Right renal cortex interstitium (tissue), 3 donors: ENCODE data around the gene CENPO. TPM values are rescaled to one million over a fixed set of nuclear protein-coding genes. Genes with fewer than 3 reads are reported as not detected.

Experiments used
- DNase-seq, 3 donors: peaks; one replicate each; pipeline ENCODE4 v3.0.0-alpha.2; 2013; ENCODE audit warnings: low read depth in 3 of 3, low spot score in 2 of 3
- polyA plus RNA-seq, 3 donors: library from polyadenylated mRNA; unstranded; fragments of 120-200 nt; gene quantifications; one replicate each; pipeline ENCODE4 v1.2.1, GENCODE V29; 2013; ENCODE audit not compliant: insufficient read length in 3 of 3

CENPO gene, protein sequence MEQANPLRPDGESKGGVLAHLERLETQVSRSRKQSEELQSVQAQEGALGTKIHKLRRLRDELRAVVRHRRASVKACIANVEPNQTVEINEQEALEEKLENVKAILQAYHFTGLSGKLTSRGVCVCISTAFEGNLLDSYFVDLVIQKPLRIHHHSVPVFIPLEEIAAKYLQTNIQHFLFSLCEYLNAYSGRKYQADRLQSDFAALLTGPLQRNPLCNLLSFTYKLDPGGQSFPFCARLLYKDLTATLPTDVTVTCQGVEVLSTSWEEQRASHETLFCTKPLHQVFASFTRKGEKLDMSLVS
- 10 to 100 TPM; 19.9 to 21.6 (median 20.7) TPM for polyA plus RNA-seq

DNA sequence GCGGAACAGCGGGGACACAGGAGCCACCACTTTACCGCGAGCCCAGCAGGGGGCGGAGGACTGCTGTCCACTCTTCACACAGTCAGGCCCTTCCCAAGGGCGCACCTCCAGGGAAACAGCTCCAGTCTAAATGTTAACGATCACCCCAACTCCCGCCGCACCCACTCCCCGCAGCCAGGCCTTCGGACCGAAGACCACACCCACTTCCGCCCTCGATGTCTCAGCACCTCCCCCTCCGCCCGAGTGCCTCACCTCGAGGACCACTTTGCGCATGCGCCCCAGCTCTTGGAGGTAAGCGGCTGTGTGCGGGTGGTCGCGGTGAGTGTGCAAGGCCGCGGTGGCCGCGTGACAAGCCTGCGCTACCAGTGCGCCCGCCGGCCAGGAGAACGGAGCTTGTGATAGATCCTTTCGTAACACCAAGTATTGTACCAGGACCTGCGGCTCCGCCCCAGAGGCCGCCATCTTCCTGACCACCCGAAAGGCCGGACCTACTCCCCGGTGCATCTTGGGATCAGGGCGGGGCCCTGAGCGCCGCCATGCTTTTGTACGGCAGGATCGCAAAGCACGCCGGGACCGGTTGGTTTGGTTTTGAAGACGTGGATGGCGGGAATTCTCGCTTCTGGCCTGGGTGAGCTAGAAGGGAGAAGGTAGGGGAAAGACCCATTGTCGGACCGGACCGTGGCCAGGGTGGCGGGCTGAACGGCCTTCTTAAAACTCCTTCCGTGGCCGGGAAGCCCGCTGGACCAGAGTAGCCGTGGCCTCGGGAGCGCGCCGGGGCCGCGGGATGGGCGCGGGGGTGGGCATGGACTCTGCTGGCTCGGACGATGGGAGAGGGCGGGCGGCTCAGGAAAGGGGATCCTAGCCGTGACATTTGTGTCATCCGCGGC is at the start of gene CENPO, which contains the start of gene PTRHD1:
CENPO (plus strand) TSS at position 552 of the 887 bp plus-strand sequence. CDS start 495 bp downstream, outside the sequence.
PTRHD1 (minus strand) TSS at position 518 of the 887 bp plus-strand sequence; CDS start at position 504, 14 bp downstream.
- DNase-seq: peak; percentile 94 to 95 (median 95)

DNA sequence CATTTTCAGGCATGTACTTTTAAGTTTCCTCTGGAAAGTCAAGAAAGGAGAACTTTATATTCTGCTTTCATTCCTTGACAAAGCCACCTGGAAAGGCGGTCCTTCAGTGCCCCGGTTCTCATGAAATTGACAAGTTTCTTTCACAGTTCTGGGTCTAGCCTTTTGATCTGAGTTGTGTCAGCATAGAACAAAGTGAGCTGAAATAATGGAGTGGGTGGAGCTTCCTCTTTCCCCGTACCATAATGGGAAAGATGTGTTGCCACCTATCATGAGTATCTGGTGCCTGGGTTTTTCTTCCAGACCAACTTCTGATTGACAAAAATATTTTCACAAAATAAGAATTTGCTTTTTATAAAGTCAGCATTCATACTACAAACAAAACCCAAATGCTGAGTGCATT is 49.3 kb upstream of the CENPO start:
- no peak for DNase-seq

DNA sequence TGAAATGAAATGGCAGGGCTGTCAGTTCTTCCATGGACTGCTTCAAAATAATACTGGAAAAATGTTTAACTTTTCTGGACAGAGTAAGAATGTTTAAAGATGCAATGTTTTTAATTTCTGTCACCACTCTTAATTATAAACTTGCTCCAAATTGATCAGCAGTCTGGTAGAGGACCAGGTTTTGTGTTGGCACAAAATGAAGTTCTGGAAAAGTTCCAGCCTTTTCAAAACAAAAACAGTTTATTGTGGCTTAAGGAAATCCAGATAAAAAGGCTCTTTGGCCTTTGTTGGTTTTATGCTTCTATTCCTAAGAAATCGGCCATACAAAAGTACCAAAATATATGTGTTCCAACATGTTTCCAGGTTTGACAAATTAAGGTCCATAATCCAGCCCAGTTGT is 48.9 kb upstream of the CENPO start:
- no peak for DNase-seq

DNA sequence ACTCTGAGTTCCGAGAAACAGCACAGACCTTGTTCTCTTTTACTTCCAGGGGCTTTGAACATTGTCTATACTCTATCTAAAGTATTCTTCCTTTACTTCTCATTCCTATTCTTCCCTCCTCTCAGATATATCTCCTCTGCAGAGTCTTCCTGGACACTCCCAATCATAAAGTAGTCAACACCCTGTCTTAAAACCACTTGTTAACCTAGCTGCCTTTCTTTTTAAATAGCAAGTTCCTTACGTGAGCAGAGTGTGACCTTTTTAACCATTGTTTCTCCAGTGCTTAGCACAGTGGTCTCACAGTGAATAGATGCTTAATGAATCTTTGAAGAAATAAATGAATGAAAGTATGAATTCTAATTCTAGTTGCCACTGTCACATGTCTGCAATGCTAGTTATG is 47.4 kb upstream of the CENPO start:
- DNase-seq: no peak

DNA sequence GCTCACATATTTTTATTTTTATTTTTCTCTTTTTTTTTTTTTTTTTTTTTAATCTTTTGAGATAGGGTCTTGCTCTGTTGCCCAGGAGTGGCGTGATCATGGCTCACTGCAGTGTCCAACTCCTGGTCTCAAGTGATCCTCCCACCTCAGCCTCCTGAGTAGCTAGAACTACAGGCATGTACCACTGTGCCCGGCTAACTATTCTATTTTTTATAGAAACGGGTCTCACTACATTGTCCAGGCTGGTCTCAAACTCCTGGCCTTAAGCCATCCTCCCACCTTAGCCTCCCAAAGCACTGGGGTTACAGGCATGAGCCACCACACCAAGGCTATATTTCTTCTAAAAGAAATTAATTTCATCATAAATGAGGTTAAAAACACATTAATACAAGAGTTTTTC is 45.9 kb upstream of the CENPO start:
- DNase-seq: no peak

DNA sequence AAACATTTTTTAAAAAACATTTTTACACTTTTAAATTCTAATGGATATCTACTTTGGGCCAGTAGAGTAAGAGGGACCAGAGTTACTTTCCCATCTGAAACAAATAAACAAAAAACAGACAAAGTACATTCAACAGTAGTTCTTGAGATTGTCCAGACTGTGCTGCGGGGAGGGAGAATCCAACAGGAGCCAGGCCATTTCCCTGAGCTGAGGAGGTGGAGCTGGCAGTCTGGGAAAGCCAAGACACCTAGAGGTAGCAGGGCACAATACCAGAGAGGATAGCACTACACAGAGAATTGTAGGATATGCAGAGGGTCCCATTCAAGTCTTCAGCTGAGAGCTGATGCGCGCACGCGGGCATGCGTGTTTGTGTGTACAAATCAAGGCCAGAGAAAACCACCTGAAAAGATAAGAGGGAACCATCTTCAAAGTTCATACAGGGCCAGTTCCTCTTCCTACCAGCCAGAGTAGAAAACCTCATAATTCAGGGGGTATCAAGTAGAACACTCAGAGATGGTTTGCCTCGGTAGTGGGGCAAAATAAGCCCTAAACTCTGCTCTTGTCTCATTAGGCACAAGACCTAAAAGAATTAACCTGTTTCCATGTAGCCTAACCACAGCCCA is 44.0 kb upstream of the CENPO start:
- no peak for DNase-seq

DNA sequence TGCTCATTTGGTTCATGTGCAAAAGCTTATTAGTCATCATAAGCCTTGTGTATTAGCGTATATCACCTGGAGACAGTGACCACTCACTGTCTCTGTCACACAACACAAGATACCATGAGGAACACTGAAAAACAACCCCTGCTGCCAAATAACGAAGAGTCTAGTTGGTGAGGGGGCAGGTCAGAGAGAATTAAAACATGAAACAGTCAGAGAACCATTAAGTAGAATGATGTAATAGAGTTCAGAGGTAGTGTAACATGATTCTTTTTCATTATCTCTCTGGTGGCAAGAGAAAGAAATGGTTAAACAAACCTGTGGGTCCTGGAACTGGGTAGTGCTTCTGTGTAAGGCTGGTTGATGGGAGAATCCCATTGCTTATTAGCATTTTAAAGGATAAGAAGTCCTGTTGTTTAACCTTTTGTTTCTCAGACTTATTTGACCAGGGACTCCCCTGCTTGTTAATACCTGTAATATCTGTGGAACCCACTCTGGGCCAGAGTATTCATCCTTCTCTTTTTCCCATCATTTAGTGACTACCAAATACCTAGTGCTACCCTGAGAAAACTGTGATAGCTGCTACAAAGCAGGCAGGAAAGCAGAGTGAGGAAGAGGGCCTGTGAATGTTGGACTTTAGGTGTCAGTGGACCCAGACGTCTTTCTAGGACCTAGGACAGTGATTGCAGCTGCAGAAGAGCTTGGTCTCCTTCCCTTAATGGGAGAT is 38.1 kb upstream of the CENPO start:
- DNase-seq: no peak

DNA sequence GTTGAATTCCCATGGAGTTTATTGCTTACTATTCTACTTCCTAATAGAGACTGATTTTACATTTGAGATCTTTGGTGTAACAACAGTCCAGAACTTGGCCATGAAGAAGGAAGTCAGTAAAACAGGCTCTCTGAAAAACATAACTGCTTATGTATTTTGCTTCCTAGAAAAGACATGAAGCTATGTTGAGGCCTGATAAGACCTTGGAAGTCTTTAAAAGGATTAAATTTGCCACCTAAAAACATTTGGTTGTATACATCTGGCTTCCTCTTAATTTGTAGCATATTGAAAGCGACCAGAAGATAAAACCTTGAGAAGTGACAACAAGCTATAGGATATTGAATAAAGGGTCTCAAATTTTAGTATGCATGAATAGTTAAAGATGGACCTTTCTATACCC is 36.4 kb upstream of the CENPO start:
- no peak for DNase-seq

DNA sequence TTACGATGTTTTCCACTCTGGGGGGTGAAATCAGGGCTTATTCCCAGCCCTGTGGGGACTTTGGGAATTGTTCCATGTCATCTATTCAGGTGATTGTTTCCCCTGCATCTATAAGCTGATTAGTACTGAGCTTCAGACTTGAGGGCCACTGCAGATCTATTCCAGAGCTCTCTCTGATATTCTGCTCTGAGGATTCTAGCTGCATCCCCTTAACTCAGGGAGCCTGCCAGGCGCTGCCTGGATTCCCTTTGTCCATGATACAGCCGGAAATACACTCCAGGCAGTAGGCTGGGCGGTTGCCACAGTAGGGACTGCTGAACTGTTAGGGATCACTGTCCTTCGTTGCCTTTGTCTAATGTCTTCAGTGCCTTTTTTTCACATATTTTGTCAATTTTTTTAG is 31.4 kb upstream of the CENPO start:
- DNase-seq: no peak

DNA sequence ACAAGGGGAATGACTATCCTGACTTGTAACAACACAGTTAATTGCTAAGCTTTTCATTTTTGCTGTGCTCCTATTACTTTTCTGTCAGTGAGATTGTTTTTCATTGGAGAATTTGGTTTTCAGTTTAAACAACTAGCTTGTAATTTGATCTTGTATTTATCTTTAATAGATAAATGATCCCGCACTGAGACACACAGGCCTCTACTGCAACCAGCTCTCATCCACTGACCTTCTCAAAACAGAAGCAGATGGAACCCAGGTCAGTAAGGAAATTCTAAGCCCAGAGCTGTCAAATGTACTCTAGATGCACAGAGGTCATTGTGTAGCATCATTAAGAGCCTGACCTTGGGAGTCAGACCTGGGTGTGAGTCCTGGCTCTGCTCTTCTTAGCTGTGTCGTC is 30.7 kb upstream of the CENPO start:
- DNase-seq: no peak

DNA sequence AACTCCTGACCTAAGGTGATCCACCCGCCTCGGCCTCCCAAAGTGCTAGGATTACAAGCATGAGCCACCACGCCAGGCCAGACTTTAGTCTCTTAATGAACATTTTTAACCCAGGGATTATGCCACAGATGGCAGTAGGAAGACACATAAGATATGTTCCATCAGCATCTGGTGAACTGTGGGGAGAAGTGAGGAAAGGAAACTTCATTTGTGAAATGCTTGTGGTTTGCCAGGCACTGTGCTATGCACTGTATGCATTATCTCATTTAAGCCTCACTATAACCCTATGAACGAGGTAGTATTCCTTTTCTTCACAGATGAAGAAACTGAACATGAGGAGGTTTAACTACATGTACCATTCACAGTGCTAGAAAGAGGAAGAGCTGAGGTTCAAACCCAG is 29.4 kb upstream of the CENPO start:
- DNase-seq: no peak

DNA sequence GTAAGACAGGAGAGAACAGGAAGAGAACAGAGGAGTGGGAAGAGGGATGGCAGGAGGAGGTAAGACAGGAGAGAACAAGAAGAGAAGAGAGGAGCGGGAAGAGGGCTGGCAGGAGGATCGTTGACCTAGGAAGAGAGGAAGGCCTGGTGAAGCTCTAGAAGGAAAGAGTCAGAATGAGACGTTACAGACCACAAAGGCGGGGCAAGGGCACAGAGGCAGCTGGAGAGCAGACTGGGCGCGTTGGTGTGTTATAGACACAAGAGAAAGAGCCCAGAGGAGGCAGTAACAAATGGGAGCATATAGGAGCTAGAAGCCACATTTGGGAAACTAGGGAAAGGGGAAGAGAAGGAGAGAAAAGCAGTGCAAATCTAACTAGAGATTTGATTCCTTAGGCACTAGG is 26.6 kb upstream of the CENPO start:
- DNase-seq: no peak

DNA sequence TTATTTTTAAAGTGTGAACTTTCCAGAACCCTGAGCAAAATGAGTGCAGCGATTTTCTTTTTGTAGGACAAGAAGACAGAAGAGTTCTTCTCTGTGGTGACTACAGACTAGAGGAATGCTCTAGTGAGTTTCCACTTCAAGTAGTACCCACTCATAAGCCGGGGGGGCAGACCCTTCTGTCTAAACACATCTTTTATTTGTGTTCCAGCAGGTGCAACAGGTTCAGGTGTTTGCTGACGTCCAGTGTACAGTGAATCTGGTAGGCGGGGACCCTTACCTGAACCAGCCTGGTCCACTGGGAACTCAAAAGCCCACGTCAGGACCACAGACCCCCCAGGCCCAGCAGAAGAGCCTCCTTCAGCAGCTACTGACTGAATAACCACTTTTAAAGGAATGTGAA is 25.2 kb upstream of the CENPO start:
- DNase-seq: no peak

DNA sequence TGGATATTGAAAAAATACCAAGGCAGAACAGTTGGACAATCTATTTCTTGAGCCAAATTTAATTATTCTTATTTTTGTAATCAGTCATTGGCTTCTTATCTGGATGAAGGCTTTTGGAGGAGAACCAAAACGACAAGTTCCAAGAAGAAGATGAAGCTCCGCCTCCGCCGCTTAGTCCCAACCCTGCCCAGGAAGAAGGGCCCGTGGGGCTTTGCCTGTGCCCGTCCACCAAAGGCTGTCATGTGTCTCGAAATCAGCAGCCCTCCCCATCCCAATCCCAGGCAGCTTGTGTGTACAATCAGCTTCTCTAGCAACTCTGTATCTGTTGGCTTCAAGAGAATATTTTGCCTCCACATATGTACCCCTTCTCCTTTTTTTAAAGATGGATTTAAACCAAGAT is 24.6 kb upstream of the CENPO start:
- no peak for DNase-seq

DNA sequence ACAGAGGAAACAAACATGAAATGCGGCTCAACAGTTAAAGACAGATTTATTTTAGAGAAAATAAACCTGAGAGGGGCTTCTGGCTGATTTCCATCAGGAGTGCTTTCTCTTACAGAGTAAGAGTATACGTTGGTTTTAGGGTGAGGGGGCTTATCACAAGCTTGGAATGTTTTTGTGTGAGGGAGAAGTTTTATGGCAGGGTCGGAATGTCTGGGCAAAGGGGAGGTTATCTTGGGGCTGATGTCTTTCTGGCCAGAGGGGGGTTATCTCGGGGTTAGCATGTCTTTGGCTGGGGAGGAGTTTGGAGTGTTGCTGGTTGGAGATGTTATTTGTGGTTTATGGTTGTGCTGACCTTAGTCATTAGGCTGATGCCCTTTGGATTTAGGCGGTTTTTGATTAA is 22.2 kb upstream of the CENPO start:
- DNase-seq: no peak

DNA sequence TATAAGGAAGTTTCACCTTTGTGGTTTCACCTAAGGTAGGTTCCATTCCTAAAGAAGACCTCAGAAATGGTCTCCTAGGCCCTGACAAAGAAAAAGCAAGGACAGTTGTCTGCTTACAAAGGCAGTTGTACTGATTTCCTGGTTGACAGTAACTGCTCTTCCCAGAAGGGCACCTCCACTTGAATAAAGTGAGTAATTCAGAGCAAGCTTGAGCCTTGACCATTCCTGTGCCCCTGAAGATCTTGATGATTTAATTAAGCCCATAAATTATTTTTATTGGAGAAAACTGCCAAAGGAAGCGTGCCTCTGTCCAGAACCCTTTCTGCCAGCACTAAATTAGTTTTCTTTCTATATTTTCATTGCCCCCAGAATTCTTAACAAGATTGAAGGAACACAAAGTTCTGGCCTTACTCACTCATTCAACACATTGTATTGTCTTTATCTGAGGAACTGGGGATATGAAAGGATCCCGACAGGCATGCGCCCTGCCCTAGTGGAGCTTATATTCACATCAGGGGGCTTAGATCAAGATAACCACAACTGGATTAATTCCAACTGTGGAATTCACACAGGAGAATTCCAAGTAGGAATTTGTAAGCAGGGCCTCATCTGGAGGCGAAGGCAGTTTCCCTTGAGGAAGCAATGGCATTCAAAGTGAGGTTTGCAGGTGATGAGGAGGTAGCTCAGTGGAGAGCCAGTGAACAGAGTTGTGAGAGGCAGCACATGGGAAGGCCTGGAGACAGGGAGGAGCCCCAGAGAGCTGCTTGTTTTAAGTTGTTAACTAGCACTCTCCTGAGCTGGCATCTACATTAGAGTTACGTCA is 21.2 kb upstream of the CENPO start:
- DNase-seq: no peak

DNA sequence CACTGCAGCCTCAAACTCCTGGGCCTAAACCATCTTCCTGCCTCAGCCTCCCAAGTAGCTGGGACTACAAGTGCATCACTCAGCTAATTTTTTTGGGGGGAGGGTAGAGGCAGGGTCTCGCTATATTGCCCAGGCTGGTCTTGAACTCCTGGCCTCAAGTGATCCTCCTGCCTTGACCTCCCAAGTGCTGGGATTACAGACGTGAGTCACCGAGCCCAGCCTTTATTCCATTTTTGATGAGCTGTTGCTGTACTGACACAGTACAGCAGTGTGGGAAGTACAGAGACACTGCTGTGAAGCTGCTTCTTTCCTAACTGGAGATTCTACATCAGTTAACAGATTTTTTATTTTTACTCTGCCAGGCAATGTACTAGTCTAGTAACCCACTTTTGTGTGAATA is 18.9 kb upstream of the CENPO start:
- DNase-seq: no peak

DNA sequence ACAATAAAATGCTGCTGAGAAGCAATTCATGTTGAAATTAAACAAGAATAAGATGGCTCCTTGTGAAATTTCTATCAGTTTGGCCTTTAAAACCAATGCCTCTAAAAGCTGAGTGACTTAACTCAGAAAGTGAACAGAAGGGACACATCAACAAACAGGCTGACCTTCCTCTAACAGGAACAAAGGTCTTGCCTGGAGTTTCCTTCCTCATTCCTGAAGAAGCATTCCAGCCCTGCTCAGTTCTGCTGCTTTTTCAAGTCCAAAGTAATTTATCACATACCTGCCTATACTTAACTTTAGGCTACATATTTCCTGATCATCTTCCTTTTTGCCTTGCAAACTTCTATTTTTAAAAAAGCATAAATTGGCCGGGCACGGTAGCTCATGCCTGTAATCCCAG is 14.1 kb upstream of the CENPO start:
- DNase-seq: no peak

DNA sequence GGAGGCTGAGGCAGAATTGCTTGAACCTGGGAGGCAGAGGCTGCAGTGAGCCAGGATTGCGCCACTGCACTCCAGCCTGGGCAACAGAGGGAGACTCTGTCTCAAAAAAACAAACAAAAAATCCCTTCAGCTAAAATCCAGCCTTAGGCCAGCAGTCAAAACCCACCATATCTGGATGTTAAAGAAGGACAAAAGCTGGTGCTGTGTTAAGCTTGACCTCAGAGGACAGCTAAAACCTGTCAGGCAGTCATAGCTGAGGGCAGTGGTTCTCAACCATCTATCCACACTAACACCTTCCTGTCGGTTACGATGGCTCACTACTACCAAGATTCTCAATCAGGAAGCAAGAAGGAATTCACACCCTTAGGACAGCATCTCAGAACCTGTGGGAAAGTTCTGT is 9.6 kb upstream of the CENPO start:
- no peak for DNase-seq
